Activated CD4-positive, alpha-beta T cell treated with anti-CD3 and anti-CD28 coated beads, Interleukin-2, amount 10 ng/mL, durations not matched to agents 24 days and 14 days (primary cell): ENCODE measurements around the gene ACOX3. TPM values are rescaled to one million over a fixed set of nuclear protein-coding genes. Genes with fewer than 3 reads are reported as not detected.

Experiments used
- DNase-seq: peaks from one replicate; pipeline ENCODE4 v3.0.0; 2022
- H3K27ac Mint-ChIP-seq: one replicate; pipeline ENCODE4 v1.8.0; 2022; ENCODE audit warnings: mild to moderate bottlenecking, mixed read lengths
- H3K27me3 Mint-ChIP-seq: one replicate; pipeline ENCODE4 v1.8.0; 2022; ENCODE audit warnings: mixed read lengths
- H3K36me3 Mint-ChIP-seq: one replicate; pipeline ENCODE4 v1.8.0; 2022; ENCODE audit warnings: low read depth, mild to moderate bottlenecking, mixed read lengths
- H3K4me1 Mint-ChIP-seq: one replicate; pipeline ENCODE4 v1.8.0; 2021; ENCODE audit warnings: mixed read lengths
- H3K4me3 Mint-ChIP-seq: one replicate; pipeline ENCODE4 v1.8.0; 2022; ENCODE audit warnings: mild to moderate bottlenecking, moderate library complexity, mixed read lengths
- H3K9me3 Mint-ChIP-seq: one replicate; pipeline ENCODE4 v1.8.0; 2021; ENCODE audit warnings: mixed read lengths
- intact Hi-C: fragments of 100-400 bp; cut with micrococcal nuclease; formaldehyde crosslinking; loops from one replicate; pipeline ENCODE4 v1.15.1; 2023
- total RNA-seq: library from RNA; stranded (reverse); gene quantifications from 2 replicates; pipeline ENCODE4 v1.2.3, GENCODE V29; 2022

ACOX3 gene
- total RNA-seq, 1 donor from 2014 or later = 20.5 TPM

DNA sequence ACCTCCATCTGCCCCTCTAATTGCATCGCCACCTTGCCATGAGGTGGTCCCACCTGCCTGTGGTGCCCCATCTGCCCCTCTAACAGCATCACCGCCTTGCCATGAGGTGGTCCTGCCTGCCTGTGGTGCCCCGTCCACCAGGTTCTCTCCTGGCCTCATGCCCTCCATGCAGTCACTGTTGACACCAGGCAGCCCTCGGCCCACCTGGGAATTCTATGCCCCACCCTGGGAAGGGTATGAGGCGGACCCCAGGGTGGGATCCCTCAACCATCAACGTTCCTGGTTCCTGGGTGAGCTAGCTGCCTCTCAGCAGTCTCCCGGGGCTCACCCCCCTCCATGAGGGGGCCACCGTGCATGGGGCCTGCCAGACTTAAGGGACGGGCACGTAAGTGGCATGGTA is 38.9 kb downstream of the ACOX3 start:
- Mint-ChIP-seq H3K27ac (no peak overlapping the region), H3K36me3 (peaks cover 4% of the 10 kb centered on the region), H3K9me3 (no peaks in the 10 kb centered on the region), H3K4me1 (no peaks in the 10 kb centered on the region), H3K4me3 (no peak overlapping the region), H3K27me3 (no peaks in the 10 kb centered on the region)
- no peak for DNase-seq
- intact Hi-C loops = loop anchor here (2.0 kb wide), 1 partner anchor 135 kb away; no protein-coding TSS in a partner anchor

DNA sequence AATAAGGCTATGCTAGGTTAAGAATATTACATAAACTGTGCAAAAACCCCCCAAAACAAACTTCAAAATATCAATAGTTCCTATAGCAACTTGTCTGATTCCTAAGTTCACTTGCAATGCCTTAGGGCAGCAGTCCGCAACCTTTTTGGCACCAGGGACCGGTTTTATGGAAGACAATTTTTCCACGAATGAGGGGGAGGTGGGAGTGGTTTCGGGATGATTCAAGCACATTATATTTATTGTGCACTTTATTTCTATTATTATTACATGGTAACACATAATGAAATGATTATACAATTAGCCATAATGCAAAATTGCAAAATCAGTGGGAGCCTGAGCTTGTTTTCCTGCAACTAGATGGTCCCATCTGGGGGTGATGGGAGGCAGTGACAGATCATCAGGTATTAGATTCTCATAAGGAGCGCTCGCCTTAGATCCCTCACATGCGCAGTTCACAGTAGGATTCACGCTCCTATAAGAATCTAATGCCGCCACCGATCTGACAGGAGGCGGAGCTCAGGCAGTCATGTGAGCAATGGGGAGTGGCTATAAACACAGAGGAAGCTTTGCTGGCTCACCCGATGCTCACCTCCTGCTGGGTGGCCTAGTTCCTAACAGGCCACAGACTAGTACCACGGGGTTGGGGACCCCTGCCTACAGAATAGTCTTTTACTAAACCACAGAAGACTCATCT is 39.7 kb downstream of the ACOX3 start:
- Mint-ChIP-seq H3K36me3 (peaks cover 3% of the 10 kb centered on the region), H3K27ac (no peak overlapping the region), H3K9me3 (no peaks in the 10 kb centered on the region), H3K4me3 (no peak overlapping the region), H3K27me3 (no peaks in the 10 kb centered on the region), H3K4me1 (peaks cover 3% of the 10 kb centered on the region)
- DNase-seq = no peak
- intact Hi-C loops = no loop called here

DNA sequence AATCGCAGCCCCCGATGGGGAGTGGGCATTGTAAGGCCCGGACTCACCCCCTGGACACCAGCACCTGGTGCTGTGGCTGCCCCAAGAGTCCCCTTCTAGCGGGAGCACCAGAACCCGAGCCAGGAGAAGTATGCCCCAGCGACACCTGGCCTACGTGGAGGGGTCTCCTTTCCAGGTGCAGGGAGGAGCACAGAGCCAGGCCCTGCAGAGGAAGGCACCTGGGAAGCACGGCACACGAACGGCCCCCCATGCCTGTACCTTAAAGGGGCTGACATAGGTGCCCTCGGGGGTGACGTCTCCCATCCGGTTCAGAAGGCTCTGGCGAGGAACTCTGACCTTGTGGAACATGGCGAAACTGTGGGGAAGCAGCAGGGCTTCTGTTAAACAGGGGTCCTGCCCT is 41.2 kb downstream of the ACOX3 start:
- DNase-seq = no peak
- Mint-ChIP-seq H3K4me3 (no peak overlapping the region), H3K27ac (no peak overlapping the region), H3K27me3 (no peaks in the 10 kb centered on the region), H3K4me1 (peaks cover 3% of the 10 kb centered on the region), H3K36me3 (peaks cover 2% of the 10 kb centered on the region), H3K9me3 (no peaks in the 10 kb centered on the region)
- intact Hi-C loops = no loop called here

DNA sequence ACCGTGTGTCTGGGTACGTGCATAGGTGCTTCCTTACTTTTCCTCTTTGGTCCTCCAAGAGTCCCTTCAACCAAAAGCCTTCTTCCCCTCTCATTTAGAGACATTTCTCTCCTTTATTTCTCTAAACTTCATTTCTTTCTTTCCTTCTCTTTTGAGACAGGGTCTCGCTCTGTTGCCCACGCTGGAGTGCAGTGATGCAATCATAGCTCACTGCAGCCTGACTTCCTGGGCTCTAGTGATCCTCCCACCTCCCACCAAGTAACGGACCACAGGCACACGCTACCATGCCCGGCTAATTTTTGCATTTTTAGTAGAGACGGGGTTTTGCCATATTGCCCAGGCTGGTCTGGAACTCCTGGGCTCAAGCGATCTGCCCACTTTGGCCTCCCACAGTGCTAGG is 42.2 kb downstream of the ACOX3 start:
- Mint-ChIP-seq H3K36me3 (peaks cover 2% of the 10 kb centered on the region), H3K4me3 (no peak overlapping the region), H3K9me3 (no peaks in the 10 kb centered on the region), H3K4me1 (peaks cover 3% of the 10 kb centered on the region), H3K27ac (no peak overlapping the region), H3K27me3 (no peaks in the 10 kb centered on the region)
- intact Hi-C loops = no loop called here
- DNase-seq = no peak

DNA sequence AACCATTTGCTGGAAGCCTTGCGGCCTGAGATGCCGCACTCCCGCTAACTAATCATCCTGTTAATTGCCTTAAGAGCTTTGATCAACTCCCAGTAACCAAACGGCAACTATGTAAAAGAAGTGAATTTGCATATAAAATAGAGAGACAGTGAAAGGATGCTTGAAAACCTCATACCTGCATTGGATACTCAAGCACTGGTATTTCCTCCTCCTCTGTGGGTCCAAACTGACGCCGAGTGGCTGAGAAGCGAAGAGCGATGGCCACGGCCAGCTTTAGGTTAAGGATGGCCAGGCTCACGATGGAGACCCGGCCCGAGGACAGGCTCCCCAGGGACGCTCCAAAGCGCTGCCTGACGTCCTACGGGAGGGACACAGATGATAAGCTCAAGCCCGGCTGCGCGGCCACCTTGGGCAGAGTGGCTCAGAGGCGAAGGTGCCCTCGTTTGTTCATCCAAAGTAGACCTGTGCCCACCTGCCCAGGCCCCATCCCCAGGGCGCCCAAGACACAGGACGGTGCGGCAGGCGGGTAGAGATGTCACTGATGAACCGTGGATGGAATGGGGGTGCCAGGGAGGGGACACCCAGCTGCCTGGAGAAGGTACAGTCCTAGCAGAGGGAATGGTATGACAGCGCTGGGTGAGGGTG is 43.6 kb downstream of the ACOX3 start:
- peaks cover 4% of the 10 kb centered on the region for H3K4me1 Mint-ChIP-seq
- no peaks in the 10 kb centered on the region for H3K27me3 Mint-ChIP-seq
- peaks cover 4% of the 10 kb centered on the region for H3K36me3 Mint-ChIP-seq
- no peaks in the 10 kb centered on the region for H3K9me3 Mint-ChIP-seq
- no peak overlapping the region for H3K27ac Mint-ChIP-seq
- intact Hi-C loops = no loop called here
- DNase-seq = no peak
- H3K4me3 Mint-ChIP-seq = no peak overlapping the region

DNA sequence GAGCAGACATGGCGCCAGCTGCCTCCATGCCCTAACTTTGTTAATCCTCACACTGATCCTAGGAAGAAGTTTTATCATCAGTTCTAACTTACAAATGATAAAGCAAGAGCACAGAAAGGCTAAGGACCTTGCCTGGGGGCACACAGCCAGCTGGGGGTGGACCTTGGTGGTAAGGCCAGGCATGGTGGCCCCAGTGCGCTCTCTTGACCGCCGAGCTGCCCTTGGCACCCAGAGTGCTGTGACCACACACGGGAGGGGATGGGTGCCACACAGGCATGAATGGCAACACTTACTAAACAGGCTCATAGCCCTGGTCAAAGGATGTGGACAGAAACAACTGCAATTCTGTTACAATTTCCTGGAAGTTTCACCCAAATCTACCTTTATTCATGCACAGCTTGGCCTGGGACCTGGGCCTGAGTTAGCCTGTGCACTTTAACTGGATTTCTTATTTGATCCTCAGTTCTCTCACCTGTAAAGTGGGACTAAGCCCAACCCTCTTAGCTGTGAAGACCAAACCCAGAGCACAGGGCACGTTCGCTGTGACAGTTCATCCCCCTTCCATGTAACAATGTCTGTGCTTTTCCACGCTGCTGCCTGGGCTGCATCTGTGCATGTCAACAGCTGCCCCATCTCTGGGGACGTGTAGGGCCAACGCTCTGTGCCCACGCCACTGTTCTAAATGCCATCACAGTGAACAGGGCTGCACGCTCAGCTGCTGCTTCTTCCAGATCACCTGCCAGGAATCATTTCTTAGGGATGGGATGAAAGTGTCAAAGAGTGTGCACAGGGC is 44.8 kb downstream of the ACOX3 start:
- peaks cover 5% of the 10 kb centered on the region for H3K4me1 Mint-ChIP-seq

DNA sequence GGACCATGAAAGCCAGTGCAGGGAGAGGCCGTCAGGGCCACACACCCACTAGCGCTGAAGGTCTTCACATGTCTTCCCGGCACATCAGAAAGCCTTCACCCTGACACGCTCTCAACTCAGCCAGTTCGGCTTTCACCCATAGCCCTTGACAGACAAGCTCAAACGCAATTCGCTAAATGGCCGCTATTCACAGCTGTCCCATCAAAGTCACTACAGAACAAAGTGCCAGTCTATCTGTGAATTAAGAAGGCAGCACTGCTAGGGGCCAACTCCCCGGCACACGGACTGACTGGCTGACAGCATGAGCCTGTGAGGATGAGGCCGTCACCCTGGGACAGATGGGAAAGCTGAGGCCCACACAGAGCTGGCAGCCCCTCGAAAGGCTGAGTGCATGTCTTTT is 45.7 kb downstream of the ACOX3 start:
- Mint-ChIP-seq H3K27ac (no peak overlapping the region), H3K36me3 (peaks cover 9% of the 10 kb centered on the region), H3K9me3 (no peaks in the 10 kb centered on the region), H3K27me3 (no peaks in the 10 kb centered on the region), H3K4me3 (no peak overlapping the region), H3K4me1 (peaks cover 5% of the 10 kb centered on the region)
- no peak for DNase-seq
- intact Hi-C loops = no loop called here

More for the DNA sequence above, 44.8 kb downstream of the ACOX3 start:
- no peak for DNase-seq
- intact Hi-C loops = no loop called here
- Mint-ChIP-seq H3K9me3 (no peaks in the 10 kb centered on the region), H3K27me3 (no peaks in the 10 kb centered on the region), H3K36me3 (peaks cover 6% of the 10 kb centered on the region), H3K4me3 (no peak overlapping the region), H3K27ac (no peak overlapping the region)

DNA sequence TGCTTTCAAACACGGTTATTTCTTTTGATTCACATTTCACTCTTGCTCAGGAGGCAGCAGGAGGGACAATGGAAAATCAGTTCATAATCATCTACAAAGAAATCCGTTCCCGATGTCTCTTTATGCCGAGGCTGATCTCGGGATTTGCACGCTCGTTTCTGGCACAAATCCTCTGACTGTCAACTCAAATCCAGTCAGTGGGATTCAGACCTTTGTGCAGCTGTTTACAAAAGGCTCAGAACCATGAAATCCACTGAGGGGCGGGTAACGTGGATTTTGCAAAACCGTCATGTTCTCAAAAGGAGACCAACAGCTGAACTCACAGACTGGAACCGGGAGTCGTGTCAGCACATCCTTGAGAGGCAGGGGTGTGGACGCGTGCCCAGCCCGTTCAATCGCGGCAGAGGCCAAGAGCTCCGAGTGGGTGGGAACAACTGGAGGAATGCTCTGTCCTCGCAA is 46.4 kb downstream of the ACOX3 start:
- Mint-ChIP-seq H3K27ac (no peak overlapping the region), H3K4me3 (no peak overlapping the region), H3K9me3 (no peaks in the 10 kb centered on the region), H3K4me1 (peaks cover 5% of the 10 kb centered on the region), H3K27me3 (no peaks in the 10 kb centered on the region), H3K36me3 (peaks cover 9% of the 10 kb centered on the region)
- intact Hi-C loops = no loop called here
- DNase-seq = no peak

DNA sequence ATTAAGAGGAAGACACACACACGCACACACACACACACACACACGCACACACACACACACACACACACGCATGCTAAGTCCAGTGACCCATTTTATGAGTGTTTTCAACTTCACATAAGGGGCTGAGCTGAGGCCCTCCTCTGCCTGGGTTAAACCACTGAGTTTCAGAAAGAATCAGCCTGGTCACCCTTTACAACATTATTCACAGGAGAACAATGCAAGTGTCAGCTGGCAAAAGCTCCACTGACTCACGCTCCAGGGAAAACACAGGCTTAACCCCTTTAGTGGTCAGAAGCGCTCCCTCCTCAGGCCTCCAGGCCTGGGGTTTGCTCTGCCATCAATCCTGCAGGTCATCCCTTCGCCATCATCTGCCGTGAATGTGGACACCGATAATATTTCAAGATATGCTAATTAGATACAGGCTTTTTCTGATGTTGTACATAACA is 46.9 kb downstream of the ACOX3 start:
- DNase-seq = no peak
- Mint-ChIP-seq H3K9me3 (no peaks in the 10 kb centered on the region), H3K4me1 (peaks cover 5% of the 10 kb centered on the region), H3K27me3 (no peaks in the 10 kb centered on the region), H3K27ac (no peak overlapping the region), H3K36me3 (peaks cover 9% of the 10 kb centered on the region), H3K4me3 (no peak overlapping the region)
- intact Hi-C loops = no loop called here

DNA sequence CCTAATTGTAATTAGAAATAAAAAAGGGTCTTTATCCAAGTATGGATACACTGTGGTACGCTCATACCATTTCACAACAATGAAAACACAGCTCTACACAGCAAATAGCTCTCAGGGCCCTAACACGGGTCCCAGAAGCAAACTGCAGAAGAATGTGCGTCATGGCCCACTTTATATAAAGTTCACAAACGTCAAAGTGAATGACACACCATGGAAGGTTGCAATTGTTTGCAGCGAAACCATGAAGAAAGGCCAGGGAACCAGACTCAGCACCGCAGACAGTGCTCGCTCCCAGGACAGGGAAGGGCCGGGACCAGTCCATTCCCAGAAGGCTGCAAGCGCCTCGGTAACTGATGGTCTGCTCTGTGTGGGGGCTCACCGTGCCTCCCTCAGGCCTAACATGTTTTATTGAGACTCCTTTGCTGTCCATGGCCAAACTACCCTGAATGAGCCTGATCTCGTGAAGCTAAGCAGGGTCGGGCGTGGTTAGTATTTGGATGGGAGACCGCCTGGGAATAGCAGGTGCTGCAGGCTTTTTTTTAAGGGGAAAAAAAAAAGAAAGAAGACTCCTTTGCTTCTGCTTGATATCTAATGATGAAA is 47.8 kb downstream of the ACOX3 start:
- H3K27me3 Mint-ChIP-seq = no peaks in the 10 kb centered on the region
- H3K9me3 Mint-ChIP-seq = no peaks in the 10 kb centered on the region
- H3K36me3 Mint-ChIP-seq = peaks cover 10% of the 10 kb centered on the region
- peak; percentile 62 for DNase-seq
- H3K4me3 Mint-ChIP-seq = no peak overlapping the region
- peaks cover 5% of the 10 kb centered on the region for H3K4me1 Mint-ChIP-seq
- intact Hi-C loops = no loop called here
- H3K27ac Mint-ChIP-seq = no peak overlapping the region

DNA sequence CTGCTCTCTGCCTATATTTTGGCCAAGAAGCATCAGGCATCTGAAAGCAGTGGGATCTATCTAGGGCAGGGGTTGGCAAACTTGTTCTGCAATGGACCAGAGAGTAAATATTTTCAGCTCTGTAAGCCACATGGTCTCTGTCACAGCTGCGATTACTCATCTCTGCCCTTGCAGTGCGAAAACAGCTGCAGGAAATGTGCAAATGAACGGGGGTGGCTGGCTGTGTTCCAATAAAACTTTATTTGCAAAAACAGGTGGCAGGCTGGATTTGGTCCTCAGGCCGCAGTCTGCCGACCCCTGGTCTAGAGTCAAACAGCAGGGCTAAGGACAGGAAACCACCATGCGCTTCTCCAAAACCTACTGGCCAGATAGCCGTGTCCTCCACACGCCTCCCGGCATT is 48.6 kb downstream of the ACOX3 start:
- no peak overlapping the region for H3K27ac Mint-ChIP-seq
- intact Hi-C loops = no loop called here
- H3K4me3 Mint-ChIP-seq = no peak overlapping the region
- no peak for DNase-seq
- peaks cover 5% of the 10 kb centered on the region for H3K4me1 Mint-ChIP-seq
- H3K36me3 Mint-ChIP-seq = peaks cover 10% of the 10 kb centered on the region
- no peaks in the 10 kb centered on the region for H3K27me3 Mint-ChIP-seq
- no peaks in the 10 kb centered on the region for H3K9me3 Mint-ChIP-seq

DNA sequence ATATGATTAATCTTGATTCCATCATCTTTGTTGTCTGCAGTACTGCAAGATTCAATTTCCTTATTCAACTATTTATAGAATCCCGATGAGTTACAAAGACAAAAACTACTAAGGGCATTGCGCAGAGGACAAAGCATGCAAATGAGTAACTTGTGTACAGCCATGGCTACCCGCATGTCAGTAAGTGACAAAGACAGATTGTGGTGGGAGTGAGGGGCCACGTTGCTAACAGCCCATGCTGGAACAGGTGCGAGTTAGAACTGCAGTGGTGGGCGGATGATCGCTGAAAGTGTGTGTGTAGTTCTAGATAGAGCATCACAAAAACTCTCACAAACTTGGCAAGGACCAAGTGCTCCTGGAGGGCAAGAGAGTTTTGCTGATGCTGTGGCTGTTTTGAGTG is 49.5 kb downstream of the ACOX3 start:
- intact Hi-C loops = no loop called here
- H3K27ac Mint-ChIP-seq = no peak overlapping the region
- peaks cover 5% of the 10 kb centered on the region for H3K4me1 Mint-ChIP-seq
- H3K27me3 Mint-ChIP-seq = no peaks in the 10 kb centered on the region
- no peak for DNase-seq
- no peaks in the 10 kb centered on the region for H3K9me3 Mint-ChIP-seq
- peaks cover 10% of the 10 kb centered on the region for H3K36me3 Mint-ChIP-seq
- no peak overlapping the region for H3K4me3 Mint-ChIP-seq

DNA sequence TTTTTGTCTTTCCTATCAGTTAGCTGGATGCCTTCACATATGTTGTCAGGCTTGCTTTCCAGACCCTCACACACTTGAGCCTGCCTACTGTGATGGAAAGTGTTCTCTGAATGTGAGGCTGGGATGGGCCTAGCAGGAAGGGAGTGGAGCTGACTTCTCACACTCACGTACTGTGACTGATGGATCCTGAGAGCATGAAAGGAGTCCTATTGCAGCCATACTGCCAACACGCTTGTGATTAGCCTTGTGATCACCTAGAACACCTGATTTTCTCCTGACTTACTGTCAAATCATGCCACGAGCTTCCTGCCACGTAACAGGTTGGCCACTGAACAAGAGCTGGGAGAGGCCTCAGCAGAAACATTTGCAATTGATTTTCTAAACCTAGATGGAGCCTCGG is 49.9 kb downstream of the ACOX3 start:
- no peaks in the 10 kb centered on the region for H3K9me3 Mint-ChIP-seq
- peaks cover 10% of the 10 kb centered on the region for H3K36me3 Mint-ChIP-seq
- intact Hi-C loops = no loop called here
- no peak overlapping the region for H3K27ac Mint-ChIP-seq
- H3K4me3 Mint-ChIP-seq = no peak overlapping the region
- DNase-seq = no peak
- peaks cover 3% of the 10 kb centered on the region for H3K4me1 Mint-ChIP-seq
- no peaks in the 10 kb centered on the region for H3K27me3 Mint-ChIP-seq

DNA sequence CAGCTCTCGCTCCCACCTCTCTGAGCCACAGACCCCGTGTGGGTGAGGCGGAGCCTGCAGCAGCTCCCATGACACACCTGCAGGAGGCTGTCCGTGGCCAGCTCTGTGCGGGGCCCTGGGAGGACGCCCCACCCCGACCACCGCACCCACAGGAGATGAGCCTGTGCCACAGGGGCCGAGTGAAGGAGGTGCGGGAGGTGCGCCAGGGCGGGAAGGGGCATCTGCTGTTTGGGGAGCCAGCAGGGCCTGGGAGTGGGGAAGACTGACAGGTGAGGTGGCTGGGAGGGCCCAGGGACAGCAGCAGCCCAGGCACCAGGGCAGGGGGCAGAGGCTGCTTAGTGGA is 52.0 kb downstream of the ACOX3 start:
- Mint-ChIP-seq H3K27me3 (no peaks in the 10 kb centered on the region), H3K9me3 (no peaks in the 10 kb centered on the region), H3K36me3 (peaks cover 8% of the 10 kb centered on the region), H3K4me3 (no peak overlapping the region), H3K4me1 (peaks cover 3% of the 10 kb centered on the region), H3K27ac (no peak overlapping the region)
- intact Hi-C loops = no loop called here
- DNase-seq = no peak
